ENCODE measurements around the gene STAB1. TPM values are rescaled to one million over a fixed set of nuclear protein-coding genes. Genes with fewer than 3 reads are reported as not detected.
A peak's percentile ranks its signal among the peaks of the same experiment; 100 is the strongest.

Gene STAB1
- total and polyA plus RNA-seq, 4 donors = 54.2 to 651 (median 273) TPM

DNA sequence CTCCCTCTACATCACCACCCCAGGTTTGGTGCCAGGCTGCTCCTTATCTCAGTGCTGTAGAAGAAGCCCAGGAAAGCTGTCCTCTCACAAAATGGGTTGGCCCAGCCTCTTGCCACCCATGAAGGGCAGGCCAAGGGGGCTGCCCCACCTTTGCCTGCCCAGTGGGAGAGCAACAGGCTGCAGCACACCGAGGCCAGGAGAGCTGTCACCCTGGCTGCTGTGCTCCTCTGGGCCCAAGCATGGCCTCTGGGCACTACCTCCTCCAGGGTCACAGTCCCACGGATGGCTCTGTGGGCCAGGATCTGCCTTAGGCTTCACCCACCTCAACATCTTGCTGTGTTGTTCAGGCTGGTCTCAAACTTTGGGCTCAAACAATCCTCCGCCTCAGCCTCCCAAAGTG is 6.4 kb upstream of the STAB1 start:
- no peaks in the 10 kb centered on the region for H3K4me1 ChIP-seq (ENCODE audit: control insufficient read depth in 1 of 2, insufficient read depth in 2 of 2, low read length in 2 of 2)
- H3K27ac ChIP-seq (ENCODE audit: low read depth in 1 of 2, low read length in 2 of 2) = no peak overlapping the region
- DNase-seq = no peak
- H3K9me3 ChIP-seq (ENCODE audit: control insufficient read depth, low read length) = no peaks in the 10 kb centered on the region
- no peaks in the 10 kb centered on the region for H3K27me3 ChIP-seq (ENCODE audit: control insufficient read depth in 1 of 2, insufficient read depth in 2 of 2, low read length in 1 of 2)
- ATAC-seq (ENCODE audit: low FRiP score) = no peak
- peaks cover 0 to 2% of the 10 kb centered on the region in 2 donors for H3K36me3 ChIP-seq (ENCODE audit: control insufficient read depth in 1 of 2, insufficient read depth in 2 of 2, low read length in 1 of 2)
- WGBS, 2 donors = 87 to 89% methylated on average over 3 of the region's 3 CpGs
- intact Hi-C loops (cut with DNase I) = loop anchor here in 1 of 2 donors (5.0 kb wide), 1 partner anchor 39 kb away; no protein-coding TSS in a partner anchor
- no peak overlapping the region for H3K4me3 ChIP-seq (ENCODE audit: low read length in 2 of 2)

GRCh38 chr3:52489453-52489852 is 5.7 kb upstream of the STAB1 start:
- ATAC-seq (ENCODE audit: low FRiP score) (no peak), DNase-seq (no peak)
- peaks cover 0 to 2% of the 10 kb centered on the region in 2 donors for H3K36me3 ChIP-seq (ENCODE audit: control insufficient read depth in 1 of 2, insufficient read depth in 2 of 2, low read length in 1 of 2)
- H3K4me1 ChIP-seq (ENCODE audit: control insufficient read depth in 1 of 2, insufficient read depth in 2 of 2, low read length in 2 of 2) = no peaks in the 10 kb centered on the region
- no peaks in the 10 kb centered on the region for H3K9me3 ChIP-seq (ENCODE audit: control insufficient read depth, low read length)
- H3K4me3 ChIP-seq (ENCODE audit: low read length in 2 of 2) = no peak overlapping the region
- H3K27me3 ChIP-seq (ENCODE audit: control insufficient read depth in 1 of 2, insufficient read depth in 2 of 2, low read length in 1 of 2) = no peaks in the 10 kb centered on the region
- intact Hi-C loops (cut with DNase I) = loop anchor here in 1 of 2 donors (5.0 kb wide), 1 partner anchor 38 kb away; no protein-coding TSS in a partner anchor
- 89 to 90% methylated on average over 18 of the region's 18 CpGs for WGBS, 2 donors
- H3K27ac ChIP-seq (ENCODE audit: low read depth in 1 of 2, low read length in 2 of 2) = no peak overlapping the region

DNA sequence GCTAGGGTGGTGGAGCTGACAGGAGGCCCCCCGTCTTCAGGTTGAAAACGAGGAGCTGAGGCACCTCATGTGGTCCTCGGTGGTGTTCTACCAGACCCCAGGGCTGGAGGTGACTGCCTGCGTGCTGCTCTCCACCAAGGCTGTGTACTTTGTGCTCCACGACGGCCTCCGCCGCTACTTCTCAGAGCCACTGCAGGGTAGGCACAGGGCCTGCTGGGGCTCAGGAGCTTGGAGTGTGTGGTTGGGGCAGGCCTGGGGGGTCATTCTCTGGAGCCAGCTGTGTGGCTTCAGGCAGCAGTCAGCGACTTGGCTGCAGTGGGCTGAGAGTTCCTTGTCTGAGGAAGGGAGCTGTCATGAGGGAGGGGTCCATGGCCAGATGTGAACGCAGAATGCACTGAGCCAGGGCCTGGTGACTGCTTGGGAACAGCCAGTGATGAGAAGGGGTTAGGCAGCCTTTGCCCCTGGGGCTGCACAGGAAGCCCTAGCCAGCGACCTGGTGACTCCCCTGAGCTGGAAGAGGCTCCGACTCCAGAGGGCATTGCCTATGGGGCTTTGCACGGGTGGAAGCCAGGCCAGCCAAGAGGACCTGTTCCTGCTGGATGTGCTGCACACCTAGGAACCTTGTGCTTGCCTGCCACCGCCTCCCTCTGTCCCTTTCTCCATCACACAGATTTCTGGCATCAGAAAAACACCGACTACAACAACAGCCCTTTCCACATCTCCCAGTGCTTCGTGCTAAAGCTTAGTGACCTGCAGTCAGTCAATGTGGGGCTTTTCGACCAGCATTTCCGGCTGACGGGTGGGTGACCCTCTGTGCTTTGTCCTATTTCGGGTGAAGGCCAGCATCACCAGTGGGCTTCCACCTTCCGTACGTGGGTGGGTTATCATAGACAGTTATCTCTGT is 4.9 kb upstream of the STAB1 start:
- no peaks in the 10 kb centered on the region for H3K4me1 ChIP-seq (ENCODE audit: control insufficient read depth in 1 of 2, insufficient read depth in 2 of 2, low read length in 2 of 2)
- no peak overlapping the region for H3K4me3 ChIP-seq (ENCODE audit: low read length in 2 of 2)
- H3K27ac ChIP-seq (ENCODE audit: low read depth in 1 of 2, low read length in 2 of 2) = no peak overlapping the region
- intact Hi-C loops (cut with DNase I) = no loop called here
- ATAC-seq (ENCODE audit: low FRiP score) = no peak
- H3K9me3 ChIP-seq (ENCODE audit: control insufficient read depth, low read length) = no peaks in the 10 kb centered on the region
- no peaks in the 10 kb centered on the region for H3K27me3 ChIP-seq (ENCODE audit: control insufficient read depth in 1 of 2, insufficient read depth in 2 of 2, low read length in 1 of 2)
- peaks cover 0 to 2% of the 10 kb centered on the region in 2 donors for H3K36me3 ChIP-seq (ENCODE audit: control insufficient read depth in 1 of 2, insufficient read depth in 2 of 2, low read length in 1 of 2)
- 82 to 84% methylated on average over 22 of the region's 22 CpGs for WGBS, 2 donors
- no peak for DNase-seq

DNA sequence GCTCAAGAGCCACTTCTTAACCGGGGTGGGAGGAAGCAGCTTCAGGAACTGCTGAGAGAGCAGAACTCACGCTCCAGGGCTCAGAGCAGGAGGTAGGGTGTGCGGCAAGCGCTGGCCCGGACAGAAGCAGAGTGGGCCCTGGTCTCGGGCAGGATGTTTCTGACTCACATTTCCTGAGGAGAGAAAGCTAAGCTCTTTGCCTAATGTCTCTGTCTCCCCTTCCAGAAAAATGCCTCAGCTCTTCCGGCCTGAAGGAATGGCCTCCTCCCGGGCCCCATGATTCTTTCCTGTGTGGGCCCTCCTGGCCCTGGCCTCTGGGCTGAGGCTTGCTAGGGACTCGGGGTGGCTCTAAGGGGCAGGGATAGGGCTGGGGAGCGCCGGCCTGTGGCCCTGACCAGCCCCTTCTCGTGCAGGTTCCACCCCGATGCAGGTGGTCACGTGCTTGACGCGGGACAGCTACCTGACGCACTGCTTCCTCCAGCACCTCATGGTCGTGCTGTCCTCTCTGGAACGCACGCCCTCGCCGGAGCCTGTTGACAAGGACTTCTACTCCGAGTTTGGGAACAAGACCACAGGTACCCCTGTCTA is 4.1 kb upstream of the STAB1 start:
- Histone ChIP-seq H3K4me3 (ENCODE audit: low read length in 2 of 2) (no peak overlapping the region), H3K4me1 (ENCODE audit: control insufficient read depth in 1 of 2, insufficient read depth in 2 of 2, low read length in 2 of 2) (no peaks in the 10 kb centered on the region), H3K36me3 (ENCODE audit: control insufficient read depth in 1 of 2, insufficient read depth in 2 of 2, low read length in 1 of 2) (peaks cover 0 to 2% of the 10 kb centered on the region in 2 donors), H3K9me3 (ENCODE audit: control insufficient read depth, low read length) (no peaks in the 10 kb centered on the region), H3K27ac (ENCODE audit: low read depth in 1 of 2, low read length in 2 of 2) (no peak overlapping the region), H3K27me3 (ENCODE audit: control insufficient read depth in 1 of 2, insufficient read depth in 2 of 2, low read length in 1 of 2) (no peaks in the 10 kb centered on the region)
- intact Hi-C loops (cut with DNase I) = no loop called here
- WGBS, 2 donors = 82 to 87% methylated on average over 23 of the region's 23 CpGs
- no peak for ATAC-seq (ENCODE audit: low FRiP score)
- DNase-seq = peak in 1 of 2 donors; percentile 81

- intact Hi-C loops (cut with DNase I) = no loop called here
- Histone ChIP-seq H3K4me3 (ENCODE audit: low read length in 2 of 2) (no peak overlapping the region), H3K27me3 (ENCODE audit: control insufficient read depth in 1 of 2, insufficient read depth in 2 of 2, low read length in 1 of 2) (no peaks in the 10 kb centered on the region), H3K27ac (ENCODE audit: low read depth in 1 of 2, low read length in 2 of 2) (no peak overlapping the region), H3K36me3 (ENCODE audit: control insufficient read depth in 1 of 2, insufficient read depth in 2 of 2, low read length in 1 of 2) (peaks cover 0 to 2% of the 10 kb centered on the region in 2 donors), H3K9me3 (ENCODE audit: control insufficient read depth, low read length) (no peaks in the 10 kb centered on the region), H3K4me1 (ENCODE audit: control insufficient read depth in 1 of 2, insufficient read depth in 2 of 2, low read length in 2 of 2) (no peaks in the 10 kb centered on the region)
- DNase-seq (no peak), ATAC-seq (ENCODE audit: low FRiP score) (no peak)
- WGBS, 2 donors = 90 to 92% methylated on average over 21 of the region's 21 CpGs
These were observed 3.1 kb upstream of the STAB1 start for GRCh38 chr3:52492059-52492458.

DNA sequence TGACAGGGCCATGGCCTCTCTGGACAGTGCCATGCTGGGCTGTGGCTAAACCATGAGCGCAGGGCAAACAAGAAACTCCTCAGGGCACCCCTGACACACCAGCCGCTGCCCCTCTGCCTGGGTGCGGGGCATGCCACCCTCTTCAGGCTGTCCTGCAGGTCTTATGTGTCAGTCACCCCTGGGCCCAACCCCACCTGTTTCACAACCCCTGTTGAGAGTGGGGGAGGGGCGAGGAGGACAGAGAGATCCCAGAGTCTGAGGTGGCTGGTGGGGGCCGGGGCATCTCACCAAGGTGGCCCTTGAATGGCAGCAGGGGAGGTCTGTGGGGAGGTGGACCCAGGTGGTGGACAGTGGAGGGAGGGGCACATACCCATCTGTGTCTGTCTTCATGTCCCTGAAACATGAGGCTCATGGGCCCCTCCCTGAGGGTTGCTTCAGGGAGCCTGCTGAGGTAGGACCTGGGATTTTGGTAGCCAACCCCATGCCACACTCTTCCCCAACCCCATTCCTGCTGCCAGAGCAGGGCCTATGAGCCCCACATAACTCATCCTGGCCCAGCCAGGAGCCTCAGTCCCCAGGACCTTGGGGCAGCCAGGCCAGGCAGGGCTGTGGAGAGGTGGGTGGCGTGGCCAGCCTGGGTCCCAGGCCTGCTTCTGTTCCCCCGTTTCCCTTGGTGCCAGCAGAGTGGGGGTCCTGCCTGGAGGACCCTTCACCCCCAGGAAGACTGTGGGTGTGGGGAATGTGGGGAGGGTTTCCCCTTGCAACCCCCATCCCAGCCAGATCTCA is 1.7 kb upstream of the STAB1 start:
- 89 to 90% methylated on average over 7 of the region's 7 CpGs for WGBS, 2 donors
- no peak for ATAC-seq (ENCODE audit: low FRiP score)
- intact Hi-C loops (cut with DNase I) = no loop called here
- Histone ChIP-seq H3K4me3 (ENCODE audit: low read length in 2 of 2) (no peak overlapping the region), H3K9me3 (ENCODE audit: control insufficient read depth, low read length) (no peaks in the 10 kb centered on the region), H3K27ac (ENCODE audit: low read depth in 1 of 2, low read length in 2 of 2) (no peak overlapping the region), H3K4me1 (ENCODE audit: control insufficient read depth in 1 of 2, insufficient read depth in 2 of 2, low read length in 2 of 2) (no peaks in the 10 kb centered on the region), H3K27me3 (ENCODE audit: control insufficient read depth in 1 of 2, insufficient read depth in 2 of 2, low read length in 1 of 2) (no peaks in the 10 kb centered on the region), H3K36me3 (ENCODE audit: control insufficient read depth in 1 of 2, insufficient read depth in 2 of 2, low read length in 1 of 2) (peaks cover 0 to 2% of the 10 kb centered on the region in 2 donors)
- DNase-seq = peak in 1 of 2 donors; percentile 75

DNA sequence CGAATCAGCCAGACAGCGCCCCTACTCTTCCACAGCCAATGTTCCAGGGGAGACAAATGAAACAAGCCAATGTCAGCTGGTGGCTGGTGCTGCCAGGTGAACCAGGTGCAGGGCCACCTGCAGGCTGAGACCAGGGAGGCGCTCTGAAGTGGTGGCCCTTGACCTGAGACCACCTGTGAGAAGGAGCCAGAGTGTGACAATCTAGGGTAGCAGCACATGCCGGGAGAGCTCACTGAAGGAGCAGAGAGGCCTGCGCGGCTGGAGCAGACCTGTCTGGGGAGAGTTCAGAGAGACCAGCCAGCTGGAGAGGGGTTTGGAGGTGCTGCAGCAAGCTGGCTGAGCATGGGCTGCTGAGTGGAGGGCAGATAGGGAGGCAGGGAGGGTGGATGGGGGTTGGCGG is 693 bp upstream of the STAB1 start:
- DNase-seq = no peak
- intact Hi-C loops (cut with DNase I) = no loop called here
- no peaks in the 10 kb centered on the region for H3K27me3 ChIP-seq (ENCODE audit: control insufficient read depth in 1 of 2, insufficient read depth in 2 of 2, low read length in 1 of 2)
- no peak overlapping the region for H3K27ac ChIP-seq (ENCODE audit: low read depth in 1 of 2, low read length in 2 of 2)
- H3K9me3 ChIP-seq (ENCODE audit: control insufficient read depth, low read length) = no peaks in the 10 kb centered on the region
- ATAC-seq (ENCODE audit: low FRiP score) = no peak
- H3K4me1 ChIP-seq (ENCODE audit: control insufficient read depth in 1 of 2, insufficient read depth in 2 of 2, low read length in 2 of 2) = no peaks in the 10 kb centered on the region
- no peak overlapping the region for H3K4me3 ChIP-seq (ENCODE audit: low read length in 2 of 2)
- peaks cover 0 to 2% of the 10 kb centered on the region in 2 donors for H3K36me3 ChIP-seq (ENCODE audit: control insufficient read depth in 1 of 2, insufficient read depth in 2 of 2, low read length in 1 of 2)
- WGBS, 2 donors = 76 to 79% methylated on average over 7 of the region's 7 CpGs

GRCh38 chr3:52495777-52496602 is 852 bp downstream of the STAB1 start:
- no peaks in the 10 kb centered on the region for H3K9me3 ChIP-seq (ENCODE audit: control insufficient read depth, low read length)
- DNase-seq (no peak), ATAC-seq (ENCODE audit: low FRiP score) (peak; percentile 24)
- WGBS, 2 donors = 59 to 60% methylated on average over 16 of the region's 16 CpGs
- no peaks in the 10 kb centered on the region for H3K4me1 ChIP-seq (ENCODE audit: control insufficient read depth in 1 of 2, insufficient read depth in 2 of 2, low read length in 2 of 2)
- H3K27me3 ChIP-seq (ENCODE audit: control insufficient read depth in 1 of 2, insufficient read depth in 2 of 2, low read length in 1 of 2) = no peaks in the 10 kb centered on the region
- H3K27ac ChIP-seq (ENCODE audit: low read depth in 1 of 2, low read length in 2 of 2) = no peak overlapping the region
- peaks cover 0 to 2% of the 10 kb centered on the region in 2 donors for H3K36me3 ChIP-seq (ENCODE audit: control insufficient read depth in 1 of 2, insufficient read depth in 2 of 2, low read length in 1 of 2)
- intact Hi-C loops (cut with DNase I) = no loop called here
- no peak overlapping the region for H3K4me3 ChIP-seq (ENCODE audit: low read length in 2 of 2)
